HepG2 (cell line): ENCODE results near the gene C1orf116. TPM values are rescaled to one million over a fixed set of nuclear protein-coding genes. Genes with fewer than 3 reads are reported as not detected.

Experiments used
- AHR ChIP-seq: IDR thresholded peaks from 2 replicates; pipeline ENCODE4 v1.6.1; 2018; ENCODE audit warnings: missing genetic modification reagents, missing compliant biosample characterization
- DR1 ChIP-seq: sonication (generic); formaldehyde crosslinking; IDR thresholded peaks from 2 replicates; pipeline ENCODE4 v1.8.0; 2021; ENCODE audit warnings: mild to moderate bottlenecking, missing genetic modification reagents, inconsistent platforms
- FOXA1 ChIP-seq, 2 experiments: fragments of 450-650 bp in 1 of 2; sonication (generic) in 1 of 2; formaldehyde crosslinking in 1 of 2; IDR thresholded peaks; 2 replicates each; pipeline versions ENCODE4 v1.4.0 to v1.6.1; 2016 to 2020; ENCODE audit warnings: missing genetic modification reagents in 1 of 2
- KDM5B ChIP-seq: sonication (generic); formaldehyde crosslinking; IDR thresholded peaks from 2 replicates; pipeline ENCODE4 v1.4.0; 2020; ENCODE audit warnings: missing genetic modification reagents, mild to moderate bottlenecking, borderline replicate concordance
- SUZ12 ChIP-seq: fragments of 150-350 bp; IDR thresholded peaks from 2 replicates; pipeline ENCODE4 v1.6.1; 2014; ENCODE audit warnings: low read depth, low read length
- ZBTB25 ChIP-seq: IDR thresholded peaks from 2 replicates; pipeline ENCODE4 v1.6.1; 2018; ENCODE audit warnings: missing genetic modification reagents
- polyA plus RNA-seq, 8 experiments: library from polyadenylated mRNA; depleted of rRNA in 3 of 8; stranded (reverse) in 7 of 8; unstranded in 1 of 8; fragments of >200 nt; fragmentation: Illumina TruSeq in 4 of 8; extraction: Trizol in 4 of 8; gene quantifications; 2 replicates each; pipeline versions ENCODE4 v1.2.1 to v1.2.3, GENCODE V29; 2011 to 2016; ENCODE audit warnings: low read depth in 4 of 8, missing spikeins in 1 of 8, mixed read lengths in 1 of 8; ENCODE audit not compliant: insufficient read depth in 1 of 8
- total RNA-seq, 5 experiments: library from RNA; depleted of rRNA; stranded (reverse); fragments of >200 nt; fragmentation: Illumina TruSeq; extraction: Trizol; gene quantifications; 2 replicates each; pipeline ENCODE4 v1.2.3, GENCODE V29; 2016; ENCODE audit warnings: low read depth in 1 of 5
- TF ChIP-seq, protein P1 (sequence below): sonication (generic); formaldehyde crosslinking; IDR thresholded peaks from 2 replicates; pipeline ENCODE4; 2020; ENCODE audit warnings: missing genetic modification reagents, mild to moderate bottlenecking, borderline replicate concordance
- TF ChIP-seq, protein P2 (sequence below): sonication (generic); formaldehyde crosslinking; IDR thresholded peaks from 2 replicates; pipeline ENCODE4 v1.5.0; 2020; ENCODE audit warnings: mild to moderate bottlenecking, missing genetic modification reagents, moderate library complexity
- TF ChIP-seq, protein P3 (sequence below): IDR thresholded peaks from 2 replicates; pipeline ENCODE4 v1.6.1; 2018; ENCODE audit warnings: missing genetic modification reagents, mild to moderate bottlenecking, missing compliant biosample characterization
- TF ChIP-seq, protein P4 (sequence below), 2 experiments: sonication (generic) in 1 of 2; formaldehyde crosslinking in 1 of 2; IDR thresholded peaks; 2 replicates each; pipeline versions ENCODE4 v1.4.0 to v1.6.1; 2016 to 2020; ENCODE audit warnings: borderline replicate concordance in 1 of 2, low read depth in 1 of 2, mild to moderate bottlenecking in 1 of 2, missing genetic modification reagents in 1 of 2
- TF ChIP-seq, protein P5 (sequence below), 2 experiments: sonication (generic) in 1 of 2; formaldehyde crosslinking in 1 of 2; IDR thresholded peaks; 2 replicates each; pipeline versions ENCODE4 v1.5.1 to v1.6.1; 2011 to 2020; ENCODE audit warnings: borderline replicate concordance in 1 of 2, low read depth in 1 of 2, low read length in 1 of 2, mild to moderate bottlenecking in 1 of 2, missing genetic modification reagents in 1 of 2, moderate library complexity in 1 of 2

The C1orf116 gene
- total and polyA plus RNA-seq, 2 of the 13 experiments (the other 11 are each of a cell fraction or from before 2014, with no cell fraction given): 0.51 to 0.95 TPM

GRCh38 chr1:207052911-207053769 is 20.6 kb upstream of the C1orf116 start, which contains the start of gene PFKFB2 (continued):
- peak; percentile 35; the same call in 1 of the 2 replicates for TF ChIP-seq AHR (CRISPR knock-in tag)
- no peak for TF ChIP-seq SUZ12
- TF ChIP-seq, protein P1, sequence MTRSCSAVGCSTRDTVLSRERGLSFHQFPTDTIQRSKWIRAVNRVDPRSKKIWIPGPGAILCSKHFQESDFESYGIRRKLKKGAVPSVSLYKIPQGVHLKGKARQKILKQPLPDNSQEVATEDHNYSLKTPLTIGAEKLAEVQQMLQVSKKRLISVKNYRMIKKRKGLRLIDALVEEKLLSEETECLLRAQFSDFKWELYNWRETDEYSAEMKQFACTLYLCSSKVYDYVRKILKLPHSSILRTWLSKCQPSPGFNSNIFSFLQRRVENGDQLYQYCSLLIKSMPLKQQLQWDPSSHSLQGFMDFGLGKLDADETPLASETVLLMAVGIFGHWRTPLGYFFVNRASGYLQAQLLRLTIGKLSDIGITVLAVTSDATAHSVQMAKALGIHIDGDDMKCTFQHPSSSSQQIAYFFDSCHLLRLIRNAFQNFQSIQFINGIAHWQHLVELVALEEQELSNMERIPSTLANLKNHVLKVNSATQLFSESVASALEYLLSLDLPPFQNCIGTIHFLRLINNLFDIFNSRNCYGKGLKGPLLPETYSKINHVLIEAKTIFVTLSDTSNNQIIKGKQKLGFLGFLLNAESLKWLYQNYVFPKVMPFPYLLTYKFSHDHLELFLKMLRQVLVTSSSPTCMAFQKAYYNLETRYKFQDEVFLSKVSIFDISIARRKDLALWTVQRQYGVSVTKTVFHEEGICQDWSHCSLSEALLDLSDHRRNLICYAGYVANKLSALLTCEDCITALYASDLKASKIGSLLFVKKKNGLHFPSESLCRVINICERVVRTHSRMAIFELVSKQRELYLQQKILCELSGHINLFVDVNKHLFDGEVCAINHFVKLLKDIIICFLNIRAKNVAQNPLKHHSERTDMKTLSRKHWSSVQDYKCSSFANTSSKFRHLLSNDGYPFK (CRISPR knock-in tag): peak; percentile 45; the same call in 1 of the 2 replicates
- TF ChIP-seq, protein P2, sequence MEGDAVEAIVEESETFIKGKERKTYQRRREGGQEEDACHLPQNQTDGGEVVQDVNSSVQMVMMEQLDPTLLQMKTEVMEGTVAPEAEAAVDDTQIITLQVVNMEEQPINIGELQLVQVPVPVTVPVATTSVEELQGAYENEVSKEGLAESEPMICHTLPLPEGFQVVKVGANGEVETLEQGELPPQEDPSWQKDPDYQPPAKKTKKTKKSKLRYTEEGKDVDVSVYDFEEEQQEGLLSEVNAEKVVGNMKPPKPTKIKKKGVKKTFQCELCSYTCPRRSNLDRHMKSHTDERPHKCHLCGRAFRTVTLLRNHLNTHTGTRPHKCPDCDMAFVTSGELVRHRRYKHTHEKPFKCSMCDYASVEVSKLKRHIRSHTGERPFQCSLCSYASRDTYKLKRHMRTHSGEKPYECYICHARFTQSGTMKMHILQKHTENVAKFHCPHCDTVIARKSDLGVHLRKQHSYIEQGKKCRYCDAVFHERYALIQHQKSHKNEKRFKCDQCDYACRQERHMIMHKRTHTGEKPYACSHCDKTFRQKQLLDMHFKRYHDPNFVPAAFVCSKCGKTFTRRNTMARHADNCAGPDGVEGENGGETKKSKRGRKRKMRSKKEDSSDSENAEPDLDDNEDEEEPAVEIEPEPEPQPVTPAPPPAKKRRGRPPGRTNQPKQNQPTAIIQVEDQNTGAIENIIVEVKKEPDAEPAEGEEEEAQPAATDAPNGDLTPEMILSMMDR: peak; percentile 36
- peak; percentile 57; the same call in 1 of the 2 replicates for TF ChIP-seq KDM5B (CRISPR knock-in tag)
- TF ChIP-seq FOXA1 (IDR thresholded peaks at IDR 0.05): no peak
- TF ChIP-seq FOXA1 (CRISPR knock-in tag; IDR thresholded peaks at IDR 0.05): peak; percentile 3; the same call in 1 of the 2 replicates
- TF ChIP-seq DR1 (CRISPR knock-in tag): peak; percentile 62; the same call in 1 of the 2 replicates
- TF ChIP-seq, protein P3, sequence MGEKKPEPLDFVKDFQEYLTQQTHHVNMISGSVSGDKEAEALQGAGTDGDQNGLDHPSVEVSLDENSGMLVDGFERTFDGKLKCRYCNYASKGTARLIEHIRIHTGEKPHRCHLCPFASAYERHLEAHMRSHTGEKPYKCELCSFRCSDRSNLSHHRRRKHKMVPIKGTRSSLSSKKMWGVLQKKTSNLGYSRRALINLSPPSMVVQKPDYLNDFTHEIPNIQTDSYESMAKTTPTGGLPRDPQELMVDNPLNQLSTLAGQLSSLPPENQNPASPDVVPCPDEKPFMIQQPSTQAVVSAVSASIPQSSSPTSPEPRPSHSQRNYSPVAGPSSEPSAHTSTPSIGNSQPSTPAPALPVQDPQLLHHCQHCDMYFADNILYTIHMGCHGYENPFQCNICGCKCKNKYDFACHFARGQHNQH (CRISPR knock-in tag): peak; percentile 59
- TF ChIP-seq, protein P4, sequence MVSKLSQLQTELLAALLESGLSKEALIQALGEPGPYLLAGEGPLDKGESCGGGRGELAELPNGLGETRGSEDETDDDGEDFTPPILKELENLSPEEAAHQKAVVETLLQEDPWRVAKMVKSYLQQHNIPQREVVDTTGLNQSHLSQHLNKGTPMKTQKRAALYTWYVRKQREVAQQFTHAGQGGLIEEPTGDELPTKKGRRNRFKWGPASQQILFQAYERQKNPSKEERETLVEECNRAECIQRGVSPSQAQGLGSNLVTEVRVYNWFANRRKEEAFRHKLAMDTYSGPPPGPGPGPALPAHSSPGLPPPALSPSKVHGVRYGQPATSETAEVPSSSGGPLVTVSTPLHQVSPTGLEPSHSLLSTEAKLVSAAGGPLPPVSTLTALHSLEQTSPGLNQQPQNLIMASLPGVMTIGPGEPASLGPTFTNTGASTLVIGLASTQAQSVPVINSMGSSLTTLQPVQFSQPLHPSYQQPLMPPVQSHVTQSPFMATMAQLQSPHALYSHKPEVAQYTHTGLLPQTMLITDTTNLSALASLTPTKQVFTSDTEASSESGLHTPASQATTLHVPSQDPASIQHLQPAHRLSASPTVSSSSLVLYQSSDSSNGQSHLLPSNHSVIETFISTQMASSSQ (IDR thresholded peaks at IDR 0.05; ENCODE audit: low read depth): no peak
- TF ChIP-seq, protein P4 (CRISPR knock-in tag; IDR thresholded peaks at IDR 0.05; ENCODE audit: borderline replicate concordance): 0 out of 2 replicates have a peak, but pooled peaks have one; percentile 71
- TF ChIP-seq, protein P5, sequence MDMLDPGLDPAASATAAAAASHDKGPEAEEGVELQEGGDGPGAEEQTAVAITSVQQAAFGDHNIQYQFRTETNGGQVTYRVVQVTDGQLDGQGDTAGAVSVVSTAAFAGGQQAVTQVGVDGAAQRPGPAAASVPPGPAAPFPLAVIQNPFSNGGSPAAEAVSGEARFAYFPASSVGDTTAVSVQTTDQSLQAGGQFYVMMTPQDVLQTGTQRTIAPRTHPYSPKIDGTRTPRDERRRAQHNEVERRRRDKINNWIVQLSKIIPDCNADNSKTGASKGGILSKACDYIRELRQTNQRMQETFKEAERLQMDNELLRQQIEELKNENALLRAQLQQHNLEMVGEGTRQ (IDR thresholded peaks at IDR 0.05; ENCODE audit: low read depth, low read length): 0 out of 2 replicates have a peak, but pooled peaks have one; percentile 28
- TF ChIP-seq, protein P5 (CRISPR knock-in tag; IDR thresholded peaks at IDR 0.05; ENCODE audit: borderline replicate concordance): peak; percentile 78; the same call in 1 of the 2 replicates
- 0 out of 2 replicates have a peak, but pooled peaks have one; percentile 48 for TF ChIP-seq ZBTB25 (CRISPR knock-in tag)
